ENCODE results near the gene SYNE3. TPM values are rescaled to one million over a fixed set of nuclear protein-coding genes. Genes with fewer than 3 reads are reported as not detected.

Gene SYNE3
- polyA plus RNA-seq, 6 donors from 2014 or later, result 0.71 to 9.4 (median 5.3) TPM

GRCh38 chr14:95502381-95502950 is 14.0 kb downstream of the SYNE3 start:
- Mint-ChIP-seq H3K9me3 (no peaks in the 10 kb centered on the region), H3K4me3 (peak overlapping the region in 2 of 8 donors; percentile 29 to 30), H3K27ac (peak overlapping the region in 3 of 6 donors; percentile 42 to 65 (median 62)), H3K4me1 (peaks cover 46 to 78% (median 75%) of the 10 kb centered on the region in 3 donors), H3K36me3 (peaks cover 11 to 14% of the 10 kb centered on the region in 2 donors), H3K27me3 (no peaks in the 10 kb centered on the region)
- ATAC-seq (ENCODE audit: low read depth in 2 of 2) (no peak), DNase-seq (no peak)

DNA sequence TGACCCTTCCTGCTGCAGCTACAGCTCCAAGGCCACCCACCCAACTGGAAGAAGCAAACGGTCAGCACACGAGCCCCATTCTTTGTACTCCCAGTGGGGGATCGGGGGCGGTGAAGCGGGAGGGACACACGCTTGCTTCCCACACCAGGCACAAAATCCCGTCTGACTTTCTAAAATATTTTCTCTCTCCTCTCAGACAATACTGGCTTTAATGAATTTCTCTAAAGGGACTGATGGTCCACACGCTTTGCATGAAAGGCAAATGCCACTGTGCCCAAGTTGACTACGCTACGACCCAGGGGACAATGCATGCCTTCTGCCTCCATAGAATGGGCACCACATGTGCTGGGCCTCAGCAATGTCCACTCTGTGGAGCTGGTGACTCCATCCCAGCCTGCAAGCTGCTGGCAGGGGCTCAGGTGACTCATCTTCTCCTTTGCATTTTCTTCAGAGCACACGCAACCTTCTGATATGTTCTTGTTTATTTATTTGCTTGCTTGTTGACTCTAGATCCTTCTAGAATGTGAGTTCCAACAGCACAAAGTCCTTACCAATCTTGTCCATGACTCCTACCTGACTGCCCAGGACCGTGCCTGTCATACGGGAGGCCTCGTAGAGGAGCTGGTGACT is 15.6 kb downstream of the SYNE3 start:
- Mint-ChIP-seq H3K27me3 (no peaks in the 10 kb centered on the region), H3K36me3 (peaks cover 11 to 14% of the 10 kb centered on the region in 2 donors), H3K4me3 (no peak overlapping the region), H3K27ac (peak overlapping the region in 5 of 6 donors; percentile 33 to 79 (median 72)), H3K9me3 (no peaks in the 10 kb centered on the region), H3K4me1 (peaks cover 45 to 79% (median 79%) of the 10 kb centered on the region in 3 donors)
- DNase-seq (no peak), ATAC-seq (ENCODE audit: low read depth in 2 of 2) (no peak)

GRCh38 chr14:95500201-95500681 is 16.2 kb downstream of the SYNE3 start:
- DNase-seq (no peak), ATAC-seq (ENCODE audit: low read depth in 2 of 2) (no peak)
- no peaks in the 10 kb centered on the region for H3K27me3 Mint-ChIP-seq
- H3K4me1 Mint-ChIP-seq, result peaks cover 47 to 81% (median 79%) of the 10 kb centered on the region in 3 donors
- H3K9me3 Mint-ChIP-seq, result no peaks in the 10 kb centered on the region
- peaks cover 11 to 14% of the 10 kb centered on the region in 2 donors for H3K36me3 Mint-ChIP-seq
- H3K4me3 Mint-ChIP-seq, result no peak overlapping the region
- H3K27ac Mint-ChIP-seq, result peak overlapping the region in 2 of 6 donors; percentile 79 to 92

GRCh38 chr14:95499354-95499750 is 17.1 kb downstream of the SYNE3 start:
- H3K36me3 Mint-ChIP-seq, result peaks cover 10 to 11% of the 10 kb centered on the region in 2 donors
- no peak for ATAC-seq (ENCODE audit: low read depth in 2 of 2)
- DNase-seq, result no peak
- H3K27me3 Mint-ChIP-seq, result no peaks in the 10 kb centered on the region
- peak overlapping the region in 1 of 8 donors; percentile 58 for H3K4me3 Mint-ChIP-seq
- H3K27ac Mint-ChIP-seq, result peak overlapping the region in 4 of 6 donors; percentile 19 to 88 (median 59)
- peaks cover 48 to 81% (median 79%) of the 10 kb centered on the region in 3 donors for H3K4me1 Mint-ChIP-seq
- H3K9me3 Mint-ChIP-seq, result no peaks in the 10 kb centered on the region

DNA sequence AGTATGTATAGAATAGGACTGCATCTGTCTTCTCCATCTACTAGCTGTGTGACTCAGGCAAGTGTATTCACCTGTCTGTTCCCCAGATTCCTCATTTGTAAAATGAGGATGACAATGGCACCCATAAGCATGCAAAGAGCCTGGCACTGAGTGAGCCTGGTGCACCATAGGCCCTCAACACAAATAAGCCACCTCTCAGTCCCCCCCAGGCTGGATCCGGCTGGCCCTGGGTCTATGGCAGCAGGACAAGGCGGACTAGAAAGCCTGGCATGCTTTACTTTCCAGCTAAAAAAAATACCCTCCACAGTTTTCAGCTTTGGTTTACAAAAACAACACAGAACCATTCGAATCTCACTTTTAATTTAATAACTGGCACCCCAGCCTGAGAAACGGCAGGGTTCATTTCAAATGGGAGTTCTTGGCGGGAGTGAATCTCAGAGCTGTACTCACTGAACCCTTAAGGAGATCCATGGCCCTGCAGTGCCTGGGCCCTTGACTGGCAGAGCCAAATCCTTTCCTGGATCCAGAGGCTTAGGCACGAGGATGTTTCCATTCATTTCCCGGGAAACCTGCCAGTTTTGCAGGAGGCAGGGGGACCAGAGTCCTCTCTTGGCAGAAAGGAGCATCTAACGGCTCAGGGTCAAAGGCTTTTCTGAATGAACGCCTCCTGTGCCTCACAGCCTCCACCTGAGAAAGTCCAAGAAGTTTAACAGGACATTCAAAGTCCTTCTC is 17.7 kb downstream of the SYNE3 start:
- ATAC-seq (ENCODE audit: low read depth in 2 of 2) (no peak), DNase-seq (no peak)
- peak overlapping the region in 5 of 6 donors; percentile 34 to 86 (median 63) for H3K27ac Mint-ChIP-seq
- H3K9me3 Mint-ChIP-seq, result no peaks in the 10 kb centered on the region
- H3K36me3 Mint-ChIP-seq, result peaks cover 8 to 11% of the 10 kb centered on the region in 2 donors
- H3K27me3 Mint-ChIP-seq, result no peaks in the 10 kb centered on the region
- peak overlapping the region in 1 of 8 donors; percentile 58 for H3K4me3 Mint-ChIP-seq
- H3K4me1 Mint-ChIP-seq, result peaks cover 50 to 81% (median 81%) of the 10 kb centered on the region in 3 donors

- no peak for ATAC-seq (ENCODE audit: low read depth in 2 of 2)
Observed at GRCh38 chr14:95497561-95498011, 18.9 kb downstream of the SYNE3 start.

GRCh38 chr14:95496690-95497259 is 19.7 kb downstream of the SYNE3 start:
- H3K27ac Mint-ChIP-seq, result peak overlapping the region; percentile 99 to 100 (median 100)
- H3K36me3 Mint-ChIP-seq, result peaks cover 11 to 14% of the 10 kb centered on the region in 2 donors
- peaks cover 0 to 3% (median 0%) of the 10 kb centered on the region in 7 donors for H3K9me3 Mint-ChIP-seq
- H3K4me1 Mint-ChIP-seq, result peaks cover 47 to 73% (median 72%) of the 10 kb centered on the region in 3 donors
- no peak for ATAC-seq (ENCODE audit: low read depth in 2 of 2)
- peak overlapping the region in 7 of 8 donors; percentile 37 to 85 (median 73) for H3K4me3 Mint-ChIP-seq
- no peak for DNase-seq
- no peaks in the 10 kb centered on the region for H3K27me3 Mint-ChIP-seq

More at GRCh38 chr14:95497561-95498011, 18.9 kb downstream of the SYNE3 start:
- Mint-ChIP-seq H3K36me3 (peaks cover 8 to 11% of the 10 kb centered on the region in 2 donors), H3K4me1 (peaks cover 48 to 79% (median 76%) of the 10 kb centered on the region in 3 donors), H3K27me3 (no peaks in the 10 kb centered on the region), H3K4me3 (peak overlapping the region in 1 of 8 donors; percentile 62), H3K9me3 (no peaks in the 10 kb centered on the region), H3K27ac (peak overlapping the region; percentile 49 to 99 (median 96))
- no peak for DNase-seq

DNA sequence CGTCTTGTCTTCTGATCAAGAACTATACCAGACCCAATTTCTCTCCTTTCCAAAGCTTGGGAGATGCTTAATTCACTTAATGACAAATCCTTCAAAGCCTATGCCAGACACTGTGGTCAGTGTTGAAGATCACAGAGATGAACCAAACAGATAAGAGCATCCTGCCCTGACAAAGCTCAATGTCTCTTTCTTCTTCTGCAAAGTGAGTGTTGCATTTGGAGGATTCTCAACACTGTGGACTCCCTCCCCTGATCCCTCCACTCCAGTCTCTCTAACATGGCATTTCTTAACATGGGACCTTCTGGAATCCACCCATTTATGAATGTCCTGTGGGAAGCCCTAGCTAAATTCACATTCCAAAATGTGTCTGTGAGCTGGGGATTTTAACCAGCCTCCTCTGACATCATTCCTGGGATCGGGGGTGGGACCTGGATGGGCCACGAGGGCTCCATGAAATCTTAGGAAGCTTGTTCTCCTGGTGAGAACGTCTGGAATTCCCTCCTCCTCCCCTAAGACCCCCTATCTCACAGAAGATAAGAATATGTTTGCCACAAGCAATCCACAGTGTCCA is 20.3 kb downstream of the SYNE3 start:
- Mint-ChIP-seq H3K27me3 (no peaks in the 10 kb centered on the region), H3K4me1 (peaks cover 44 to 75% (median 70%) of the 10 kb centered on the region in 3 donors), H3K9me3 (peaks cover 0 to 3% (median 0%) of the 10 kb centered on the region in 7 donors), H3K27ac (peak overlapping the region; percentile 99 to 100 (median 100)), H3K4me3 (peak overlapping the region in 6 of 8 donors; percentile 37 to 85 (median 74)), H3K36me3 (peaks cover 8 to 18% of the 10 kb centered on the region in 2 donors)
- ATAC-seq (ENCODE audit: low read depth in 2 of 2) (no peak), DNase-seq (no peak)

DNA sequence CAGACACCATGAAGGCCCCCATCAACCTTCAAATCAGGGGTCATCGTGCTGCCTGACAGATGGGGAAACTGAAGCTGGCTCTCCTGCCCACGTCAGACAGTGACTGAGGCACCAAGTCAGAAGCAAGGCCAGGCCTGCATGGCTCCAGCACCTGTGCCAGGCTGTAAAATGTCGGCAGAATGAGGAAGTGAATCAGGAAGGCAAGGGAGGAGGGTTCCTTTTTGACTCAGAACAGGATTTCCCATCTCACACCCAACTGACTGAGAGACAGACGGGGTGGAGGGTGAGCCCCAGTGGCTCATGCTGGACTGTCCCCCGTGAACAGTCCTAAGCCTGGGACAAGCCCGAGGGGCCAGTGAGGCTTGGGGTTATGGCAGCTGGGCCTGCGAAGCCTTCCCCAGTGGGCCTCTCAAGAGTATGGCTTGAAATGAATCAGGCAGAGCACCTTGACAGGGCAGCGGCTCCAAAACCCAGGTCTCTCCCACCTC is 20.9 kb downstream of the SYNE3 start:
- peaks cover 44 to 75% (median 70%) of the 10 kb centered on the region in 3 donors for H3K4me1 Mint-ChIP-seq
- H3K4me3 Mint-ChIP-seq, result peak overlapping the region; percentile 17 to 85 (median 74)
- peaks cover 2 to 13% of the 10 kb centered on the region in 2 donors for H3K36me3 Mint-ChIP-seq
- peak; percentile 95 to 97 for ATAC-seq (ENCODE audit: low read depth in 2 of 2)
- peak overlapping the region; percentile 99 to 100 (median 100) for H3K27ac Mint-ChIP-seq
- H3K9me3 Mint-ChIP-seq, result peaks cover 0 to 3% (median 0%) of the 10 kb centered on the region in 7 donors
- no peaks in the 10 kb centered on the region for H3K27me3 Mint-ChIP-seq
- peak; percentile 86 for DNase-seq

- Mint-ChIP-seq H3K4me3 (peak overlapping the region; percentile 17 to 85 (median 74)), H3K36me3 (peaks cover 0 to 12% of the 10 kb centered on the region in 2 donors), H3K27ac (peak overlapping the region; percentile 99 to 100 (median 100)), H3K9me3 (peaks cover 0 to 3% (median 0%) of the 10 kb centered on the region in 7 donors), H3K27me3 (no peaks in the 10 kb centered on the region), H3K4me1 (peaks cover 47 to 79% (median 74%) of the 10 kb centered on the region in 3 donors)
- ATAC-seq (ENCODE audit: low read depth in 2 of 2) (no peak), DNase-seq (no peak)
Observed at GRCh38 chr14:95495076-95495475, 21.4 kb downstream of the SYNE3 start.

DNA sequence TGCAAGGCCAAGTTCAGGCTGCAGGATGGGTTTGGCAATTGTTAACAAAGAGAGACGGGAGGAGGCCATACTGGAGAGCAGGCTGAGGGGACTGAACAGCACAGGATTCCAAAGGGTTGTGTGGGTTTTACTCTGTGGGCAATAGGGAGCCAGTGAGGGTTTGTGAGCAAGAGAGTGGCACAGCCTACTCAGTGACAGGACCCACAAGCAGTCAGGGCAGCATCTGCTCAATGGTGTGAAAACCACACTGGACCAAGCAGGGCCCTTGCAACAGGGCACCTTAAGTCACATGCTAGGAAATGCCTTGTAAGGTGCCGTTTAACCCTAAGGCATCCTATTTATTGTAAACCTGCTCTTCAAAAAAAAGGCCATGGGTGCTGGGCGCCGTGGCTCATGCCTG is 22.0 kb downstream of the SYNE3 start:
- no peak for DNase-seq
- no peak for ATAC-seq (ENCODE audit: low read depth in 2 of 2)
- Mint-ChIP-seq H3K27me3 (no peaks in the 10 kb centered on the region), H3K36me3 (peaks cover 0 to 12% of the 10 kb centered on the region in 2 donors), H3K9me3 (peaks cover 0 to 3% (median 0%) of the 10 kb centered on the region in 7 donors), H3K27ac (peak overlapping the region; percentile 99 to 100 (median 100)), H3K4me3 (peak overlapping the region in 7 of 8 donors; percentile 66 to 85 (median 73)), H3K4me1 (peaks cover 48 to 82% (median 77%) of the 10 kb centered on the region in 3 donors)

DNA sequence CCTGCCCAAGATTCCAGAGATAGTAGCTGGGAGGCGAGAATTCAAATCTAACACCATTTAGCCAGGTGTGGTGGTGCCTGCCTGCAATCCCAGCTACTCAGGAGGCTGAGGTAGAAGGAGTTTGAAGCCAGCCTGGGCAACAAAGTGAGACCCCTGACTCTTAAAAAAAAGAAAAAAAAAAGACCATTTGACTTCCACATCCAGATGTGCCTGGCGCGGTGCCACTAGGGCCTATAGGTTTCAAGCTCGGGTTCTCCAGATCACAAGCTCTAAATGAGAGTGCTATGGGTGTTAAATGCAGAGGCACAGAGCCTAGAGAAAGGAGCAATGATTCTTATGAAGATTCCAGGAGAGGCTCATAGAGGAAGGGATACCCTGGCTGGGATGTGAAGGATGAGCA is 22.5 kb downstream of the SYNE3 start:
- H3K36me3 Mint-ChIP-seq, result peaks cover 0 to 12% of the 10 kb centered on the region in 2 donors
- ATAC-seq (ENCODE audit: low read depth in 2 of 2) (no peak), DNase-seq (no peak)
- H3K27ac Mint-ChIP-seq, result peak overlapping the region; percentile 78 to 100 (median 100)
- peaks cover 44 to 82% (median 78%) of the 10 kb centered on the region in 3 donors for H3K4me1 Mint-ChIP-seq
- peak overlapping the region in 7 of 8 donors; percentile 14 to 85 (median 68) for H3K4me3 Mint-ChIP-seq
- no peaks in the 10 kb centered on the region for H3K27me3 Mint-ChIP-seq
- peaks cover 0 to 3% (median 0%) of the 10 kb centered on the region in 7 donors for H3K9me3 Mint-ChIP-seq

All from naive B cell (primary cell).